Measurements from ENCODE around the gene TRIO.
"Not testable (repeated sequence)": the region's sequence is repeated elsewhere in the genome, so short reads cannot be mapped to it uniquely, and the experiment has no call there.

Gene TRIO

GRCh38 chr5:14142827-14143545 is at the start of gene TRIO:
Gene TRIO (plus strand): TSS chr5:14143342. CDS start chr5:14143726, 384 bp downstream.
- DNase-seq (ENCODE audit: low spot score), result peak; percentile 96

- DNase-seq (ENCODE audit: low spot score), result not testable (repeated sequence)
These were observed 45.8 kb upstream of the TRIO start for GRCh38 chr5:14097380-14097779.

- peak; percentile 38 for DNase-seq (ENCODE audit: low spot score)
These were observed 45.1 kb upstream of the TRIO start for GRCh38 chr5:14097998-14098471.

- no peak for DNase-seq (ENCODE audit: low spot score)
These were observed 42.9 kb upstream of the TRIO start for GRCh38 chr5:14100281-14100680.

GRCh38 chr5:14101922-14102321 is 41.2 kb upstream of the TRIO start:
- DNase-seq (ENCODE audit: low spot score), result peak; percentile 62

- DNase-seq (ENCODE audit: low spot score), result peak; percentile 24
These were observed 40.5 kb upstream of the TRIO start for GRCh38 chr5:14102666-14103065.

- peak; percentile 75 for DNase-seq (ENCODE audit: low spot score)
These were observed 37.3 kb upstream of the TRIO start for GRCh38 chr5:14105718-14106410.

- DNase-seq (ENCODE audit: low spot score), result no peak
These were observed 35.6 kb upstream of the TRIO start for GRCh38 chr5:14107536-14107935.

GRCh38 chr5:14108170-14108996 is 34.8 kb upstream of the TRIO start:
- peak; percentile 71 for DNase-seq (ENCODE audit: low spot score)

GRCh38 chr5:14109041-14109747 is 33.9 kb upstream of the TRIO start:
- peak; percentile 45 for DNase-seq (ENCODE audit: low spot score)

GRCh38 chr5:14109771-14110170 is 33.4 kb upstream of the TRIO start:
- DNase-seq (ENCODE audit: low spot score), result no peak

- DNase-seq (ENCODE audit: low spot score), result no peak
These were observed 32.9 kb upstream of the TRIO start for GRCh38 chr5:14110196-14110595.

- peak; percentile 76 for DNase-seq (ENCODE audit: low spot score)
These were observed 32.5 kb upstream of the TRIO start for GRCh38 chr5:14110680-14111079.

GRCh38 chr5:14112998-14113652 is 30.0 kb upstream of the TRIO start:
- no peak for DNase-seq (ENCODE audit: low spot score)

GRCh38 chr5:14114615-14115251 is 28.4 kb upstream of the TRIO start:
- DNase-seq (ENCODE audit: low spot score), result peak; percentile 9

- DNase-seq (ENCODE audit: low spot score), result no peak
These were observed 27.7 kb upstream of the TRIO start for GRCh38 chr5:14115323-14115895.

- no peak for DNase-seq (ENCODE audit: low spot score)
These were observed 24.4 kb upstream of the TRIO start for GRCh38 chr5:14118551-14119320.

- no peak for DNase-seq (ENCODE audit: low spot score)
These were observed 23.0 kb upstream of the TRIO start for GRCh38 chr5:14120176-14120575.

- no peak for DNase-seq (ENCODE audit: low spot score)
These were observed 21.6 kb upstream of the TRIO start for GRCh38 chr5:14121552-14121951.

- no peak for DNase-seq (ENCODE audit: low spot score)
These were observed 21.1 kb upstream of the TRIO start for GRCh38 chr5:14122089-14122488.
